ENCODE measurements around the gene JARID2. TPM values are rescaled to one million over a fixed set of nuclear protein-coding genes. Genes with fewer than 3 reads are reported as not detected.

Gene JARID2
- total RNA-seq, 4 donors from 2014 or later: 10.8 to 31.6 (median 14.3) TPM

DNA sequence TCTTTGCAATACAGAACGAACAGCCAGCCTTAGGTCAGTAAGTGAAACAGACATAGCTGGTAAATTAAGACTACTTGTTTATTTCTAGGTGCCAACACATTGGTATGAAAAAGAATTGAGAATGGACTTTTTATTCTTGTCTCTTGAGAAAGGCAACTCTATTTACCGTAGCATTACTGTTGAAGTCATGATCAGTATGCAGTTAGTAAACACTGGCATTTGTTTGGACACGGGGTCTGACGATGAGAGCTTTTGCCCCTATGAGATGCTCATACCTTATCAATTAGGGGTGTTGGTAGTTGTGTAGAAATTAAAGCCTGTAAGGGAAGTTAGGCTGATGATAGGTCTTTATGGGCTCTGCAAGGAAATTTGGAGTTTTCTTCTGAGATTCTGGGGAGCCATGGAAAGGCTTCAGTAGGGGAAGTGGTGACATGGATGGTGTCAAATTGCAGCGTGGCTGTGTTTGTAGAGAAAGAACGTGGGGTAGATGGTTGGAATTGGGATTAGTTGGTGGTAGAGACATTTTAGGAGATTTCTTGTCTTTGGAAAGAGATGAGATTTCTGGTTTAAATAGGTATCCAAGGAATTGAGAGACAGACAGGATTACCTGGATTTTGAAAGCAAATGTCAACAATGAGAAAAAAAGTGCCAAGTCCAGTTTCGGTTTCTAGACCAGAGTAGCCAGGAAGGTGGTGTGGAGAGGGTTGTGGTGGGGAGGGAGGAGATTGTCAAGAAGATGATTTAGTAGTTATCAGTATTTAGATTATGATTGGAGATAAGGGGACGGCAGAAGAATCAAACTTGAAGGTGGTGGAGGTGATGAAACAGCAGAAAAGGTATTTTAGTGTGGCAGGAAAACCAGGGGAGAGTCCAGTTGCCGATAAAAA, 116.6 kb downstream of the JARID2 start:
- ATAC-seq (ENCODE audit: low FRiP score): no peak
- TF ChIP-seq, protein P1, sequence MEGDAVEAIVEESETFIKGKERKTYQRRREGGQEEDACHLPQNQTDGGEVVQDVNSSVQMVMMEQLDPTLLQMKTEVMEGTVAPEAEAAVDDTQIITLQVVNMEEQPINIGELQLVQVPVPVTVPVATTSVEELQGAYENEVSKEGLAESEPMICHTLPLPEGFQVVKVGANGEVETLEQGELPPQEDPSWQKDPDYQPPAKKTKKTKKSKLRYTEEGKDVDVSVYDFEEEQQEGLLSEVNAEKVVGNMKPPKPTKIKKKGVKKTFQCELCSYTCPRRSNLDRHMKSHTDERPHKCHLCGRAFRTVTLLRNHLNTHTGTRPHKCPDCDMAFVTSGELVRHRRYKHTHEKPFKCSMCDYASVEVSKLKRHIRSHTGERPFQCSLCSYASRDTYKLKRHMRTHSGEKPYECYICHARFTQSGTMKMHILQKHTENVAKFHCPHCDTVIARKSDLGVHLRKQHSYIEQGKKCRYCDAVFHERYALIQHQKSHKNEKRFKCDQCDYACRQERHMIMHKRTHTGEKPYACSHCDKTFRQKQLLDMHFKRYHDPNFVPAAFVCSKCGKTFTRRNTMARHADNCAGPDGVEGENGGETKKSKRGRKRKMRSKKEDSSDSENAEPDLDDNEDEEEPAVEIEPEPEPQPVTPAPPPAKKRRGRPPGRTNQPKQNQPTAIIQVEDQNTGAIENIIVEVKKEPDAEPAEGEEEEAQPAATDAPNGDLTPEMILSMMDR (IDR thresholded peaks at IDR 0.05): no peak

DNA sequence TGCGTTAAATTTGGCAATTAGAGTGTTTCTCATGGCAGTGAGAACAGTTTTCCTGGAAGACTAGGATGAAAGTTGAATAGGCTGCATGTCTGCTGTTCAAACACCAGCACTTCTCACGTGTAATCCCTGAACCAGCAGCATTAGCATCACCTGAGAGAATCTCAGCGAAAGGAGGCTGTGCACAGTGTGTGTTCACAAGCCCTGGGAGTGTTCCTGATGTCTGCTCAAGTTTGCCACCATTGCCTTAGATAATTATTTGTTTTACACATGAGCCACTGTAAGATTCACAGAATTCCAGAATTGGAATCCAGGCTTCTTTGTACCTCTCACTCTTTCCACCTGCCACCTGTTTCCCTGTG, 117.3 kb downstream of the JARID2 start:
- ATAC-seq (ENCODE audit: low FRiP score) (no peak), DNase-seq (ENCODE audit: low spot score) (no peak)
- TF ChIP-seq, protein P1 (IDR thresholded peaks at IDR 0.05): no peak

More for the DNA sequence above, 116.6 kb downstream of the JARID2 start:
- DNase-seq (ENCODE audit: low spot score): no peak

DNA sequence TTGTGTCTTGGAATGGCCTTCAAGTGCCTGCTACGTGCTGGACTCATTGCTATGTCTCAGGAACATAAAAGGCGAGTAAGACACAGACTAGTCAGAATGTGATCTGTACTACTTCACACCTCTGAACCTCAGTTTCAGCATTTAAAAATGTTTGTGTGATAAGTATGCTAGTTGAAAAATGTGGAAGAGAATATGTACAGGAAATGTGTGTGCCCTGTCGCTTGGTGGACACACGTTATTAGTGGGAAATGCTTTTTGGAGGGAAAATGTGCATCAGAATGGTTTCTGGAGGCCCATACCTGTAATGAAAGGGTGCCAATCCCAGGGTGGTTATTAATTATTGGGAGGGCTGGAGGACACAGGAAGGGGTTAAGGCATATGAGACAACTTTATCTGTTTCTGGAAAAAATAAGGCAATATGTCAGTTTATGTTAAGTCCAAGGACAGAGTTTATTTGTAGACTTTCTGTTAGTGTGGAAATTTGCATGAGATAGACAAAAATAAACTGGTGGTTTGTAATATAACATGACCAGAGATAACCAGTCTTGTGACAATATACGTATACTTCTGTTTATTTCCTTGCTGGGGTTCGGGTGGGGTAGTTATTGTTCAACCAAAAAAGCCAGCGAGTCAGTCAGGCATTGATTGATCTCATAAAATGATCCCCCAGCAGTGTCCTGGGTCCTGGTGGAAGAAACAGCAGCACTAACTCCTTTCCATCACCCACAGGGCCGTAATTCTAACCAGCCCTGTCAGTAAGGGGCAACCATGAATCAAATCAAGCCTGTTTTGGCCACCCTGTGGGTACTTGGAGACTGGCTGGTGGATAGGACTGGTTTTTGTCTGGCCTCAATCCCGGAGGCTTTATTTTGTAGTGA, 117.9 kb downstream of the JARID2 start:
- TF ChIP-seq, protein P1 (IDR thresholded peaks at IDR 0.05): no peak
- no peak for ATAC-seq (ENCODE audit: low FRiP score)

DNA sequence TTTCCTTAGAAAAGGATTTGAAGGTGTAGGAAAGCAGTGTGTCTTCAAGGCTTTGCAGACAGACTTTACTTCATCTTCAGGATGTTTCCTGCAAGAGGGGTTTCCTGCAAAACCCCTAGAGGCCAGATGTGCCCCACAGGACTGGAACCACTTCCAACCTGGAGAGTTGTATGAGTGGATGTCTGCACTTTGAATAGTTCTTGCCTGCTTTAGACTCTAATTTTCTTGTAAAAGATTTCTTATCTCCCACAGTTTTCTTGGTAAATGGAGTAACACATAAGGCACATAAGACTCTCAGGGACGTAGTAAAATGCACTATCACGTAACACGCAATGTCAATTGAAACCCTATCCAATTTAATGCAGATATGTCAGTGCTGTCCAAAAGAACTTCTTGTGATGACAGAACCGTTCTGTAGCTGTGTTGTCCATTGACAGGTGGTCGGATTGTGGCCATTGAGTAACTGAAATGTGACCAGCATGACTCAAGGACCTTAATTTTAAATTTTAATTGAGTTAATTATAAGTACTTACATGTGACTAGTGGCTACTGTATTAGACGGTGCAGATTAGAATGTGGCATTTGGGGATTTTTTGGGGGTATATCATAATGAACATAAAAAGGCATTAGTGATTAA, 118.7 kb downstream of the JARID2 start:
- no peak for ATAC-seq (ENCODE audit: low FRiP score)
- DNase-seq (ENCODE audit: low spot score): no peak
- TF ChIP-seq, protein P1 (IDR thresholded peaks at IDR 0.05): no peak

More for the DNA sequence above, 117.9 kb downstream of the JARID2 start:
- no peak for DNase-seq (ENCODE audit: low spot score)

DNA sequence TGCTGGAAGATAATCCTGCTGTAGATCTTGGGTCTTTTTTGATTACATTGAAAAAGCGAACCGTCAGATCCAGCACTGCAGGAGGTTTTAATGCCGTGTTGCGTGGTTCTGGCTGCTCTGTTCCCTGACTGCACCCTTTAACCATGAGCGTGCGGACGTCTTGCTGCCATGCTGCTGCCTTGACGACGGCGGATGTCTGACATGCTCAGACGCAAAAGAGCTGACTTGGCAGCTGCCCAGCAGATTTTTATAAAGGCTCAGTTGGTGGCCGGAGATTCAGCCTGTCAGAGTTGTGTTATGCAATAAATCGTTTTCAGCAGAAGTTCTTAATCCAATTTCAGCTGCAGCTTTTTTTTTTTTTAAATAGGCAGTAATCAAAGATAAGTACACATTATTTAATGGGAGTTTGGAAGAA, 119.4 kb downstream of the JARID2 start:
- DNase-seq (ENCODE audit: low spot score): peak; percentile 39
- TF ChIP-seq, protein P1 (IDR thresholded peaks at IDR 0.05): no peak
- no peak for ATAC-seq (ENCODE audit: low FRiP score)

DNA sequence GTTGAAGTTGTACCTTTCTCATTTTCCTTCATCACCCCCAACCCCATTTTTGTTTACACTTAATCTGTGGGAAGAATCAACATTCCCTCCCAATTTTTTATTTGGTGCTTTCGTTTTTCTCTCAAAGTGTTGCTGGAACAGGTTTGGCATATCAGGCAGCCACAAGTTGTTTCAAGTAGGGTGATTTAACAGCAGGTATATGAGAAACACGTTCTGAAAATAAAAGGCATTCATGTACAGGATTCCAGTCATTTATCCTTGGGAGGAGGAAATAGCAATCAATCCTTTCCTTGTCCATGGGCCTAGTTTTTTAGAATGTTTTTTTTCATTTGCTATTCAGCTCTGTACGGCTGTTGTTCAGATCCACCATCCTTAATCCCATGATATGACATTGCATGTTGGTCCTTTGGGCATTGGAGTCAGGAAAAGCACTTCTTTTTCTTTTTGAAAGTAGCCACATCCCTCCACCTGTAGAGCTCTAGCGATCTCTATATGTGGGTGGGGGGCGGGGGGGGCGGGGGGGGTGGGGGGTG, 120.2 kb downstream of the JARID2 start:
- DNase-seq (ENCODE audit: low spot score) (no peak), ATAC-seq (ENCODE audit: low FRiP score) (no peak)
- TF ChIP-seq, protein P1 (IDR thresholded peaks at IDR 0.05): no peak
